Nucleus accumbens (tissue), 56 donors: ENCODE data around the gene BIRC2.
"Not testable (repeated sequence)": the region's sequence is repeated elsewhere in the genome, so short reads cannot be mapped to it uniquely, and the experiment has no call there.

Source experiments
- DNase-seq, 56 donors: peaks; one replicate each; lab custom pipeline; 2025; lab: John Stamatoyannopoulos, UW

The BIRC2 gene

DNA sequence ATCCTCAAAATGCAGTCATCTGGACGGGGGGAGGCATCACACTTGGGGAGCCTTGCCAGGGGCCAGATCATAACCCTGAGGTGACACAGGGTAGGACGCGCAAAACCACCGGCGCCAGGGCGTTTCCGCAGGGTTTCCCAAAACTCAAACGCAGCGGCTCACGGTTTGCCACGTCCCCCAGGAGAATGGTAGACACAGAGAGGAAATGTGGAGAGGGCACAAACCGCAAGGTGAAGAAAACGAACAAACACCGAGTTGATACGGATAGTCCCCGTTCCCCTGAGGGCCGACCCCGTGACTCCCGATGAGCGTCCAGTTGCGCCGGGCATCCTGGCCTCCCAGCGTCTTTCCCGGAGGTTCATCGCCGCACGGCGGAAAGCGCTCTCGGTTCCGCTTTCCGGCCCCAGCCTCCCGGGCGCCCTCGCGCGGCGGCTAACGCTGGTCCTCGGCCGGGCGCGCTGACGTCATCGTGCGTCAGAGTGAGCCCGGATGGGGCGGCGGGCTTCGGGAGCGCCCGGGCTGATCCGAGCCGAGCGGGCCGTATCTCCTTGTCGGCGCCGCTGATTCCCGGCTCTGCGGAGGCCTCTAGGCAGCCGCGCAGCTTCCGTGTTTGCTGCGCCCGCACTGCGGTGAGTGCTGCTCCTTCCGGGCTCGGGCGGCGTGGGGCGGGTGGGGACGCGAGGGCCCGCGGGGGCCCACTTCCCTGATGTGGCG is at the start of gene BIRC2:
BIRC2 (plus strand) TSS at position 467 of the 714 bp plus-strand sequence. CDS start 2,641 bp downstream, outside the sequence.
- peak in 55 of 56 donors; percentile 52 to 98 (median 89) for DNase-seq

DNA sequence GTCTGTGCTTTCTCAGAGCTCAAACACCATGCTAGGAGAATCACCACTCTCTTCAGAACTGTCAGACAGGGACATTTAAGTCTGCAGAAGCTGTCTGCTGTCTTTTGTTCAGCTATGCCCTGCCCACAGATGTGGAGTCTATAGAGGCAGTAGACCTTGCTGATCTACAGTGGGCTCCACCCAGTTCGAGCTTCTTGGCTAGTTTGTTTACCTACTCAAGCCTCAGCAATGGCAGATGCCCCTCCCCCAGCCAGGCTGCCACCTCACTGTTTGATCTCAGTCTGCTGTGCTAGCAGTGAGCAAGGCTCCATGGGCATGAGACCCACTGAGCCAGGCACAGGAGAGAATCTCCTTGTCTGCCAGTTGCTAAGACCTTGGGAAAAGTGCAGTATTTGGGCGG is 46.2 kb upstream of the BIRC2 start:
- DNase-seq = not testable (repeated sequence)

GRCh38 chr11:102302241-102302640 is 44.8 kb upstream of the BIRC2 start:
- no peak for DNase-seq

DNA sequence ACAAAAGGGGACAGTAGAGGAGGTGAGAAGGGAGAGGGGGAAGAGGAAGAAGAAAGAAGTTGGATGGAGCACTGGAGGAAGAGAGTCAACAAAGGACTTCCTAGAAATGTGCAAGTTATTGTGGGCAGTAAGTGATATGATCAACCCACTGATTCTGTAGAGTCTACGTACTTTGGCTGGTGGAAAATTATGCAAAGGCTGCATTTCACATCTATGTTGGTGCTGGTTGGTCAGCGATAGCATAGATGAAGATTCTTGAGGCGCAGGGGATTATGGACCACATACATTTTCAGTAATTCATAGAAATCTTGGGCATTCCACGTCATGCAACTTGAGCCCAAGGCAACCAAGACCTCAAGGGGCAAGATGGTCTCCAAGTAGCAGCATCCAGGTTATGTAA is 42.3 kb upstream of the BIRC2 start:
- DNase-seq = no peak

DNA sequence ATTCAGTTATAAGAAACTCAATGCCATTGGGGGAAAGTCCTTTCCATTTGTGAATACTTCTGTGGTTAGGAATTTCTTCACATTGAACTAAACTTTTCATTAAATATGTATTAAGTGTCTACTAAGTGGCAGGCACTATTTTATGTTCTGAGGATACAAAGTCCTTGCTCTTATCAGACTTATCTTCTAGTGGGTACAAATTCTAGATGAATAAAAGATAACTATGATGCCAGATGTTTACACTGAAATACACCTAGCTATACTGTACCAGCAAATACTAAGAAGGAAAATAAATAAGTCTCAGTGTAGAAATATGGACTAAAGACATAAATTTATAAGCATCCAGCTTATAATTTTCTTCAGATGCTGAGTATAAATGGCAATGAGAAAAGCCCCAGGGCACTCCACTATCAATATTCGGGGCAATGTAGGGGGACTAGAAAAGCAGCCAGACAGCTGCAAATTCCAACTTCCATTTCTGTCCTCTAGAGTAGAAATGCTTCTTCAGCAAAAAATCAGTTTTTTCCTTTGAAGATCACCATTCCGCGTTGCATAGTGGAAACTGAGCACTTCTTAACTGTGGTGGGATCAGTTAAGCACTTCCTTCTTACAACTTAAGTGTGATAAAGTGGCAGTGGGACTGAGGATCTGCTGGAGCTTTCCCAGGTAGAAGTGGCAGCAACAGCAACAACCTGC is 41.5 kb upstream of the BIRC2 start:
- DNase-seq = no peak

GRCh38 chr11:102306048-102306597 is 40.9 kb upstream of the BIRC2 start:
- peak in 8 of 56 donors; percentile 6 to 32 (median 22) for DNase-seq

DNA sequence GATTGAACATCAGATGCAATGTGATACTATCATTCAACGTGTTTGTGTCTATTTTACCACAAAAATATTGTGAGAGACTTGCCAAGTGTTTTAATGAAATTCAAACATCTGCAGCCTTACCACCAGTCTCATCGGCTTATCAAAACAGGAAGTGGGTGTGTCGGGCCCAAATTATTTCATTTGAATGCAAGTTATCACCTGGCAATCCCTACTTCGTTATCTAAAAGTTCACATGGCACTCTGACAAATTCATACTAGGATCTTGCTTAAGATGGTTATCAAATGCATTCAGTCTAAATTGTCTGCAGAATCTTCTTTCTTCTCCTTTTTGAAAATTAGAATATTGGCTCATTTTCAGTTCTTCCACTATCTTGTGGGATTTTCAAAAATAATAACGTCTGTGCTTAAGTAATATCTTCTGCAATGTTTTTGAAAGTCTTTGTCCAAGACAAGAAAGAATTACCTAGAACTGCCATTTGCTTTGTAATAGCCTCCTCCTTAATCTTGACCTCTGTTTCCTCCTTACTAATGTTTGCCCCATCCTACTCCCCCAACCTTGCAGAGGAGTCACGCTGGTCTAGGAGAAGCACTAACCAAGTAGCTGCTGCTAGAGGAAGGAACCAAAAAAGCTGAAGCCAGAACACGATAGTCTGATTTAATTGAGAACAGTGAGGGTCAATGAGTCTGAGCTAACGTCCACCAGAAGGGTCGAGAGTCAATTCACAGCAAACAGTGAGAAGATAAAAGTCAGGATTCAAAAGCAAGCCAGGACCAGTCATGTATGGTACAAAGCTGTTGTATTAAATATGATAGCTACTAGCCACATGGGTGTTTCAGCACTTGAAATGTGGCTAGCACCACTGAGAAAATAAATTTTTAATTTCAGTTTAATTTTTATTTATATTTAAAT is 39.9 kb upstream of the BIRC2 start:
- DNase-seq = no peak

DNA sequence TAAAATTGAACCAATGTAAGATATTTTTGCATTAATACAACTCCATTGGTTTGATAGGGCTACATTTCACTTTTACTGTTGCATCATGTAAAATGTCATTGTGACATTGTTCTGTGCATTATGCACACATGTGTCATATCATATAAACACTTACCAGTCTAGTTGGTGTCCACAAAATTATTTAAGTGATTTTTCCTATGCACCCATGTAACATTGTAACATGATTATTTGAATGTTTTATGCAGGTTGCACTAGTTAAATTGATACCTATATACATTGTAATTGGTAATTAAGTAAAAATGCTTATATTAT is 39.3 kb upstream of the BIRC2 start:
- DNase-seq = no peak

DNA sequence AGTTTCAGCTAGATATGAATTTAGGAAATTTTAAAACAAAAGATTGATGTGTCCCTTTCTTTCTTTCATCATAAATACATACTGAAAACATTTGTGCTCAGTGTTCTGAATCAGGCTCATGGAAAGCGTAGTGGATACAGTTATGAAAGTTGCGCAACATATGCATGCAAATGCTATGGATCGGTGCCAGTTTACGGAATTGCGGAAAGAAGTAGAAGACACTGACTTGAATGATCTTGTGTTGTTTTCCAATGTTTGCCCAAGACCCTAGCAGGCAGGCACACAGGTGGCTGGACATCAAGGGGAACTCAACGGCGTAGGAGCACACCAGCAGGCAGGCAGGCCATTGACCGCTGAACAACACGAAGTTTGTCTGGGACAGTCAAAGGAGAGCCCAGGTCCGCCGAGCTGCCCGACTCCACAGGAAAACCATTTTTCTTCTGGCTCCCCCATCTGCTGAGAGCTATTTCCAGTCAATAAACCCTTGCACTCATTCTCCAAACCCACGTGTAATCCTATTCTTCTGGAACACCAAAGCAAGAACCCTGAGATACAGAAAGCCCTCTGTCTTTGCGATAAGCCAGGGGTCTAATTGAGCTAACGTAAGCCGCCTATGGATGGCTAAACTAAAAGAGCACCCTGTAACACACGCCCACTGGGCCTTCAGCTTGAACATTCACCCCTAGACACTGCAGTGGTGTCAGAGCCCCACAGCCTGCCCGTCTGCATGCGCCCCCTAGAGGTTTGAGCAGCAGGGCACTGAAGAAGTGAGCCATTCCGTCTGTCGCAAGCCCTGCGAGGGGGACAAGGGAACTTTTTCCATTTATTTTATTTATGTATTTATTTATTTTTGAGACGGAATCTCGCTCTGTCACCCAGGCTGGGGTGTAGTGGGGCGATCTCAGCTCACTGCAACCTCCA is 37.1 kb upstream of the BIRC2 start:
- no peak for DNase-seq

GRCh38 chr11:102312667-102313066 is 34.3 kb upstream of the BIRC2 start:
- DNase-seq = no peak

- no peak for DNase-seq
Measured at GRCh38 chr11:102313238-102313940, 33.6 kb upstream of the BIRC2 start.

- no peak for DNase-seq
Measured at GRCh38 chr11:102314784-102315183, 32.2 kb upstream of the BIRC2 start.

DNA sequence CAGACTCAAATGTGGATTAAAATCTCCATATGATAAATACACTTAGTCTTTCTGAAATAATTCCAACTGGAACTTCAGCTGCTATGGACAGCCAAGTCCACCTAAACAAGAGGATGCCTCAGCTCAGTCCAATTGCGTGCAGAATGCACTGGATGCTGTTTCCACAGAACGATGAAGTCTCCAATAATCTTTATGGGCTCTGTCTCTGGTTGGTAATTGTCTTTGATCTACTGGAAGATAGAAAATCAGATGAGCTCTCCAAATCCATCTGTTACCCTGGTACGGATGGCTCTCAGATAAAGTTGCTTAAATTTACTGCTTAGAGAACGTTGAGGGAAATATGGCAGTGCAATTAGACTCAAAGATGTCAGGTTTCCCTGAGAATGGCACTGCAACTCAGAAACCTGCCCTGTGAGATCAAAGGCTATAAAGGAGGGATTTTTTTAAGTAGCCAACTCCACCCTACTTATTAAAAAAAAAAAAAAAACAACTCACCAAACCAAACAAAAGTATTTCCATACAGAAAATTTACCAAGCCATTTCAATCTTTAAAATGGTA is 30.6 kb upstream of the BIRC2 start:
- no peak for DNase-seq

DNA sequence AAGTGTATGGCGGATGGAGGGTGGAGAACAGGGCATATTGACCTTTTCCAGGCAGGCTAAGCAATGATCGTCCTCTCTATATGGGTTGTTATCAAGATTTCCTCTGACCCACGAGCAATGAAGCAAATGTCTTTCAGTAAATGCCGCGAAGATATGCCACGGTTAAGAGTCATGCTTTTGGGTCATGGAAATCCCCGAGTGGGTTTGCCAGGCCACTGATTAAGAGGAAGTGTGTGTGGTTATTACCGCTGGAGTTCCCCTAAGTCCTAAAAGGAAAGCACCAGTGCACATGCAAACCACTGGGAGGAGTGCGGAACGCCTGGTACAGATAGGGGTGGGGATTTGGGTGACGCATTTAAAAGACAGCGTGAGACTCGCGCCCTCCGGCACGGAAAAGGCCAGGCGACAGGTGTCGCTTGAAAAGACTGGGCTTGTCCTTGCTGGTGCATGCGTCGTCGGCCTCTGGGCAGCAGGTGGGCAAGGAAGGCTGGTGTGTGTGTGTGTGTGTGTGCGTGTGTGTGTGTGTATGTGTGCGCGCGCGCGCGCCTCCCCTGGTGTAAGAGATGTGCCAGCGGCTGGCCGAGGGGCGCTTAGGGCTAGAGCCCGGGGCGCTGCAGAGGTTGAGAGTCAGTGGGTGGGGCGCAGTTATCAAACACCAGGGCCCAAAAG is 29.8 kb upstream of the BIRC2 start, which contains the start of gene BIRC3:
BIRC3 (plus strand) TSS at position 386 of the 669 bp plus-strand sequence. CDS start 7,026 bp downstream, outside the sequence.
- DNase-seq = peak in 49 of 56 donors; percentile 10 to 78 (median 49)

DNA sequence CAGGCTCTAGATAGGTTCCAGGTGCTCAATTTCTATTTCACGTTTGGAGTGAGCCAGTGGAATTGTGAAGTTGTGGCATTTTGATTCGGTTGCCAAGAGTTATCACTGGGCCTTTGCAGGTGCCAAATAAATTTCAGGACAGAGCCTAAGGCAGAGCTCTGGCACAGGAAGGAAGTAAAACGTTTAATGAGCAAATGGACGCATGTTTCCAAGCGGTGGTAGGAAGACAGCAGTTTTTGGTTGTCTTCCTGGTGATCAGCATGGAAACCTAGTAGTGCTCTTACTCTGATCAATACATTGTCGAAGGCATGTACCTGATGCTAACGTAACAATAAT is 29.3 kb upstream of the BIRC2 start:
- DNase-seq = no peak

GRCh38 chr11:102318469-102318868 is 28.5 kb upstream of the BIRC2 start:
- DNase-seq = no peak

DNA sequence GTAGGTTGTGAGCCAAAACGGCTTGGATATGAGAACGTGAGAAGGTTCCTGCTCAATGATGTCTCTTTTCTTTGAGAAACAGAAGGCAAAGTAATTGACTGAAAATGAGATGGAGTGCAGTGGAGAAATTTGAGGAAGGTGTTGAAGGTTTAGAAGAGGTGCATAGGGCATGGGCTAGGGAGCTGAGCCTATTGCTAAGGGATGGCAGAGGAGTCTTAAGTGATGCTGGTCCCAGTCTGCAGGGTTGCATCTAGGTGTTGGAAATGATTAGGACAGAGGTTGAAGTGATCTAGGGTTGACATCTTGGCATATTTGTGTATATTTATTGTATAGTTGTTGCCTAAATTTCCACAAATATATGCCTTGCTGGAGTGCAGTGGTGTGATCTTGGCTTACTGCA is 27.5 kb upstream of the BIRC2 start:
- no peak for DNase-seq

DNA sequence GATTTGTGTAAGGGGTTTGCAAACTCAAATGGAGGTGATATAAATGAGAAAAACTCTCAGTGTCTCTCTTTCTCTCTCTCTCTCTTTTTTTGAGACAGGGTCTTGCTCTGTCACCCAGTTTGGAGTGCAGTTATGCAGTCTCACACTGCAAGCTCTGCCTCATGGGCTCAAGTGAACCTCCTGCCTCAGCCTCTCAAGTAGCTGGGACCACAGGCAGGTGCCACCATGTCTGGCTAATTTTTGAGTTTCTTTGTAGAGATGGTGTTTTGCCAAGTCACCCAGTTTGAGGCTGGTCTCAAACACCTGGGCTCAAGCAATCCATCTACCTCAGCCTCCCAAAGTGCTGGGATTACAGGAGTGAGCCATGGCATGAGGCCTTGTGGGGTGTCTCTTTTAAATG is 26.8 kb upstream of the BIRC2 start:
- DNase-seq = no peak
